ENCODE data around the gene ZCWPW1. TPM values are rescaled to one million over a fixed set of nuclear protein-coding genes. Genes with fewer than 3 reads are reported as not detected.

ZCWPW1 gene
- total and polyA plus RNA-seq, 2 donors (not counting 1 experiment from before 2014, with no cell fraction given), result 11.3 to 28.0 TPM

DNA sequence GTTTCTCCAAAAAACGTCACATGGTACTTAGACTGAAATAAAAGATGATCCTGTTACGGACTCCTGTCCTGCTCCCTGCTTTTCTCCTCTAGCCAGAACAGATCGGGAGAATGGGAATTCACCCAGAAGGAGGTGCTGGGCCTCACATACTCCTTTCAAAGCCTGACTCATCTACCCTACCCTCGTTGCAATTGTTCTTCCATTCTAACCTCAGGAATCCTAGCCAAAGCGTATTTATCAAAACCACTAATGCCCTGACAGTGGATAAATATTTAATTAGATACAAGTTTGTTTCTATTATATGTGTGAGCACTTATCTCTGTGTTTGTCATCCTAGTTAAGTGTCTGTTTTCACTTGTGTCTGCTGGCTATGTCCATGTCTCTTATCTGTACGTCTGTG, 21.7 kb downstream of the ZCWPW1 start:
- Histone ChIP-seq H3K27me3 (replicated peaks in 1 of 4; ENCODE audit: control extremely low read depth in 1 of 4, control insufficient read depth in 3 of 4, insufficient read depth in 4 of 4, low read length in 3 of 4) (no peaks in the 10 kb centered on the region), H3K9ac (ENCODE audit: low read length) (no peak overlapping the region), H3K9me3 (ENCODE audit: control extremely low read depth in 1 of 3, control insufficient read depth in 2 of 3, insufficient read depth in 1 of 3, low read length in 2 of 3) (no peaks in the 10 kb centered on the region), H3K36me3 (replicated peaks in 1 of 2; ENCODE audit: control extremely low read depth in 1 of 2, control insufficient read depth in 1 of 2, extremely low read depth in 1 of 2, insufficient read depth in 2 of 2, low read length in 1 of 2) (peaks cover 0 to 15% of the 10 kb centered on the region in 2 experiments), H4K20me1 (ENCODE audit: control insufficient read depth, insufficient read depth, low read length, poor library complexity, severe bottlenecking) (no peaks in the 10 kb centered on the region), H3K27ac (ENCODE audit: low read length in 2 of 2) (no peak overlapping the region), H3K4me1 (ENCODE audit: control insufficient read depth in 2 of 2, insufficient read depth in 2 of 2, low read length in 2 of 2) (peaks cover 15 to 20% of the 10 kb centered on the region in 2 donors), H2AFZ (ENCODE audit: insufficient read depth, low read depth, low read length, poor library complexity, severe bottlenecking) (no peak overlapping the region), H3K4me3 (ENCODE audit: control extremely low read depth in 1 of 5, extremely low read depth in 1 of 5, insufficient read depth in 1 of 5, low read depth in 2 of 5, low read length in 4 of 5) (no peak overlapping the region), H3K4me2 (replicated peaks; ENCODE audit: low read depth, low read length, poor library complexity, severe bottlenecking) (no peak overlapping the region), H3K79me2 (ENCODE audit: control insufficient read depth, insufficient read depth, low read length) (no peaks in the 10 kb centered on the region)
- DNase-seq (no peak), ATAC-seq (ENCODE audit: low read depth) (no peak)
- no peak overlapping the region for H3K4me3 Mint-ChIP-seq
- POLR2A ChIA-PET, result interaction anchor here (0.6 to 2.4 kb wide), 5 partner anchors 10 to 207 kb away, joined by 4 to 11 read pairs (median 9); partner anchors contain the start of genes MEPCE and ZCWPW1
- no peaks in the 10 kb centered on the region for H3K9me3 Mint-ChIP-seq (ENCODE audit: insufficient read depth)
- H3K4me1 Mint-ChIP-seq, result peaks cover 9% of the 10 kb centered on the region
- H3K27ac Mint-ChIP-seq, result no peak overlapping the region
- TF ChIP-seq EZH2 (IDR thresholded peaks at IDR 0.05; ENCODE audit: borderline replicate concordance, insufficient read depth, low read depth, low read length, poor library complexity, severe bottlenecking) (no peak), CTCF (IDR thresholded peaks at IDR 0.05) (no peak)
- CTCF ChIA-PET, result interaction anchor here (0.6 to 4.4 kb wide), 35 partner anchors 10 to 493 kb away, joined by 3 to 67 read pairs (median 7); partner anchors contain the start of genes GPC2, MEPCE, PILRB and PVRIG
- H3K27me3 Mint-ChIP-seq, result no peaks in the 10 kb centered on the region
- intact Hi-C loops (cut with micrococcal nuclease), result loop anchor here (1.0 to 2.0 kb wide), 4 partner anchors 37 to 274 kb away; partner anchors contain the start of gene PILRB
- WGBS (ENCODE audit: insufficient coverage), result 70% methylated on average over 2 of the region's 6 CpGs

- TF ChIP-seq CTCF (IDR thresholded peaks at IDR 0.05) (no peak), EZH2 (IDR thresholded peaks at IDR 0.05; ENCODE audit: borderline replicate concordance, insufficient read depth, low read depth, low read length, poor library complexity, severe bottlenecking) (no peak)
- H3K27ac Mint-ChIP-seq, result no peak overlapping the region
- Histone ChIP-seq H2AFZ (ENCODE audit: insufficient read depth, low read depth, low read length, poor library complexity, severe bottlenecking) (no peak overlapping the region), H3K27me3 (replicated peaks in 1 of 4; ENCODE audit: control extremely low read depth in 1 of 4, control insufficient read depth in 3 of 4, insufficient read depth in 4 of 4, low read length in 3 of 4) (no peaks in the 10 kb centered on the region), H4K20me1 (ENCODE audit: control insufficient read depth, insufficient read depth, low read length, poor library complexity, severe bottlenecking) (no peaks in the 10 kb centered on the region), H3K4me3 (ENCODE audit: control extremely low read depth in 1 of 5, extremely low read depth in 1 of 5, insufficient read depth in 1 of 5, low read depth in 2 of 5, low read length in 4 of 5) (no peak overlapping the region), H3K36me3 (replicated peaks in 1 of 2; ENCODE audit: control extremely low read depth in 1 of 2, control insufficient read depth in 1 of 2, extremely low read depth in 1 of 2, insufficient read depth in 2 of 2, low read length in 1 of 2) (peaks cover 0 to 15% of the 10 kb centered on the region in 2 experiments), H3K27ac (ENCODE audit: low read length in 2 of 2) (no peak overlapping the region), H3K4me1 (ENCODE audit: control insufficient read depth in 2 of 2, insufficient read depth in 2 of 2, low read length in 2 of 2) (peaks cover 6 to 15% of the 10 kb centered on the region in 2 donors), H3K4me2 (replicated peaks; ENCODE audit: low read depth, low read length, poor library complexity, severe bottlenecking) (no peak overlapping the region), H3K9ac (ENCODE audit: low read length) (no peak overlapping the region), H3K9me3 (ENCODE audit: control extremely low read depth in 1 of 3, control insufficient read depth in 2 of 3, insufficient read depth in 1 of 3, low read length in 2 of 3) (no peaks in the 10 kb centered on the region), H3K79me2 (ENCODE audit: control insufficient read depth, insufficient read depth, low read length) (no peaks in the 10 kb centered on the region)
- ATAC-seq (ENCODE audit: low read depth) (no peak), DNase-seq (no peak)
- POLR2A ChIA-PET, result interaction anchor here (0.6 kb wide), 1 partner anchor 43 kb away, joined by 3 read pairs; no protein-coding TSS in a partner anchor
- no peaks in the 10 kb centered on the region for H3K27me3 Mint-ChIP-seq
- CTCF ChIA-PET, result interaction anchor here (1.2 to 2.2 kb wide), 2 partner anchors 43 to 269 kb away, joined by 4 to 6 read pairs; no protein-coding TSS in a partner anchor
- no peak overlapping the region for H3K4me3 Mint-ChIP-seq
- 94% methylated on average over 2 of the region's 2 CpGs for WGBS (ENCODE audit: insufficient coverage)
- intact Hi-C loops (cut with micrococcal nuclease), result no loop called here
- H3K9me3 Mint-ChIP-seq (ENCODE audit: insufficient read depth), result no peaks in the 10 kb centered on the region
- peaks cover 18% of the 10 kb centered on the region for H3K4me1 Mint-ChIP-seq
Measured at GRCh38 chr7:100402241-100402640, 26.3 kb downstream of the ZCWPW1 start.

All from B cell (primary cell).